Testis (tissue), 3 donors: ENCODE measurements around the gene GLO1. TPM values are rescaled to one million over a fixed set of nuclear protein-coding genes. Genes with fewer than 3 reads are reported as not detected.

ENCODE experiments used
- DNase-seq: peaks from one replicate; pipeline ENCODE4 v3.0.0-alpha.2; 2019
- H3K27ac ChIP-seq, 2 donors: fragments of 200-600 bp; sonication (generic); one replicate each; pipeline ENCODE4 v1.5.1; 2019
- H3K27me3 ChIP-seq: fragments of 200-600 bp; sonication (generic); one replicate; pipeline ENCODE4 v1.5.1; 2019
- H3K36me3 ChIP-seq: fragments of 200-600 bp; sonication (generic); one replicate; pipeline ENCODE4 v1.5.1; 2017; ENCODE audit warnings: low read depth; ENCODE audit errors: missing control alignments
- H3K4me1 ChIP-seq: fragments of 200-600 bp; sonication (generic); one replicate; pipeline ENCODE4 v1.5.1; 2019
- H3K4me3 ChIP-seq, 2 donors: fragments of 200-600 bp; sonication (generic); one replicate each; pipeline ENCODE4 v1.5.1; 2017 to 2019
- H3K9me3 ChIP-seq: fragments of 200-600 bp; sonication (generic); one replicate; pipeline ENCODE4 v1.5.1; 2017
- CTCF ChIP-seq, 3 experiments: fragments of 450-650 bp in 2 of 3; fragments of 200-600 bp in 1 of 3; sonication (generic) in 1 of 3; IDR thresholded peaks; one replicate each; pipeline ENCODE4 v1.5.1; 2016 to 2019; ENCODE audit warnings: antibody characterized with exemption in 3 of 3, mild to moderate bottlenecking in 2 of 3, moderate library complexity in 1 of 3
- POLR2A ChIP-seq: fragments of 450-650 bp; IDR thresholded peaks from one replicate; pipeline ENCODE4 v1.6.1; 2017; ENCODE audit warnings: antibody characterized with exemption, mild to moderate bottlenecking, moderate library complexity
- WGBS, 2 donors: methylation state at CpG; one replicate each; pipeline ENCODE4 v1.1.5; 2018; 5-methylcytosine and 5-hydroxymethylcytosine counted together
- intact Hi-C: fragments of 100-400 bp; cut with DNase I; formaldehyde crosslinking; loops from one replicate; pipeline ENCODE4 v1.15.1; 2023; ENCODE audit warnings: low total_unique reads
- polyA plus RNA-seq: library from polyadenylated mRNA; stranded (reverse); fragments of 350-450 nt; fragmentation: Illumina TruSeq; extraction: RNeasy Lipid Tissue Mini Kit (QIAGEN cat#74804); gene quantifications from one replicate; pipeline ENCODE4 v1.2.3, GENCODE V29; 2014; ENCODE audit warnings: low read depth, low replicate concordance; ENCODE audit not compliant: insufficient read depth
- total RNA-seq, 2 donors: library from RNA; depleted of rRNA; stranded (reverse); fragments of >200 nt; gene quantifications; one replicate each; pipeline ENCODE4 v1.2.3, GENCODE V29; 2016

The GLO1 gene
- total and polyA plus RNA-seq, 3 donors from 2014 or later: 51.0 to 78.6 (median 54.3) TPM

GRCh38 chr6:38738261-38738660 is 35.3 kb upstream of the GLO1 start:
- 69 to 86% methylated on average over 3 of the region's 3 CpGs for WGBS, 2 donors

GRCh38 chr6:38736951-38737350 is 34.0 kb upstream of the GLO1 start:
- no peaks in the 10 kb centered on the region for H3K36me3 ChIP-seq
- H3K4me3 ChIP-seq: no peak overlapping the region
- no peaks in the 10 kb centered on the region for H3K4me1 ChIP-seq
- H3K9me3 ChIP-seq: no peaks in the 10 kb centered on the region
- H3K27ac ChIP-seq: no peak overlapping the region
- 79 to 81% methylated on average over 3 of the region's 3 CpGs for WGBS, 2 donors
- no peak for TF ChIP-seq POLR2A
- TF ChIP-seq CTCF (IDR thresholded peaks at IDR 0.05): no peak
- DNase-seq: no peak
- intact Hi-C loops: no loop called here
- H3K27me3 ChIP-seq: no peaks in the 10 kb centered on the region

More at GRCh38 chr6:38738261-38738660, 35.3 kb upstream of the GLO1 start:
- Histone ChIP-seq H3K4me3 (no peak overlapping the region), H3K9me3 (no peaks in the 10 kb centered on the region), H3K27me3 (no peaks in the 10 kb centered on the region), H3K27ac (no peak overlapping the region), H3K36me3 (no peaks in the 10 kb centered on the region), H3K4me1 (no peaks in the 10 kb centered on the region)
- no peak for DNase-seq
- TF ChIP-seq CTCF (IDR thresholded peaks at IDR 0.05) (no peak), POLR2A (no peak)
- intact Hi-C loops: no loop called here

- no peaks in the 10 kb centered on the region for H3K9me3 ChIP-seq
- TF ChIP-seq CTCF (IDR thresholded peaks at IDR 0.05) (no peak), POLR2A (no peak)
- intact Hi-C loops: no loop called here
- no peaks in the 10 kb centered on the region for H3K27me3 ChIP-seq
- 49 to 52% methylated on average over 4 of the region's 4 CpGs for WGBS, 2 donors
- DNase-seq: no peak
- no peak overlapping the region for H3K27ac ChIP-seq
- H3K4me3 ChIP-seq: no peak overlapping the region
- H3K4me1 ChIP-seq: peaks cover 3% of the 10 kb centered on the region
- no peaks in the 10 kb centered on the region for H3K36me3 ChIP-seq
Measured at GRCh38 chr6:38730140-38730862, 27.4 kb upstream of the GLO1 start.

GRCh38 chr6:38728203-38728602 is 25.3 kb upstream of the GLO1 start:
- DNase-seq: no peak
- no peaks in the 10 kb centered on the region for H3K36me3 ChIP-seq
- no peak overlapping the region for H3K4me3 ChIP-seq
- H3K27me3 ChIP-seq: no peaks in the 10 kb centered on the region
- no peaks in the 10 kb centered on the region for H3K9me3 ChIP-seq
- peaks cover 3% of the 10 kb centered on the region for H3K4me1 ChIP-seq
- TF ChIP-seq CTCF (IDR thresholded peaks at IDR 0.05) (no peak), POLR2A (no peak)
- no peak overlapping the region for H3K27ac ChIP-seq
- WGBS, 2 donors: 81 to 90% methylated on average over 1 of the region's 1 CpG
- intact Hi-C loops: no loop called here
